GM21381 (cell line): Measurements from ENCODE around the gene IQCH.

Experiments used
- ATAC-seq: cut with Tn5 transposase; IDR thresholded peaks from one replicate; pipeline ENCODE4 v1.9.1; 2021; ENCODE audit warnings: mild to moderate bottlenecking, moderate library complexity; ENCODE audit not compliant: unreplicated experiment

Gene IQCH

DNA sequence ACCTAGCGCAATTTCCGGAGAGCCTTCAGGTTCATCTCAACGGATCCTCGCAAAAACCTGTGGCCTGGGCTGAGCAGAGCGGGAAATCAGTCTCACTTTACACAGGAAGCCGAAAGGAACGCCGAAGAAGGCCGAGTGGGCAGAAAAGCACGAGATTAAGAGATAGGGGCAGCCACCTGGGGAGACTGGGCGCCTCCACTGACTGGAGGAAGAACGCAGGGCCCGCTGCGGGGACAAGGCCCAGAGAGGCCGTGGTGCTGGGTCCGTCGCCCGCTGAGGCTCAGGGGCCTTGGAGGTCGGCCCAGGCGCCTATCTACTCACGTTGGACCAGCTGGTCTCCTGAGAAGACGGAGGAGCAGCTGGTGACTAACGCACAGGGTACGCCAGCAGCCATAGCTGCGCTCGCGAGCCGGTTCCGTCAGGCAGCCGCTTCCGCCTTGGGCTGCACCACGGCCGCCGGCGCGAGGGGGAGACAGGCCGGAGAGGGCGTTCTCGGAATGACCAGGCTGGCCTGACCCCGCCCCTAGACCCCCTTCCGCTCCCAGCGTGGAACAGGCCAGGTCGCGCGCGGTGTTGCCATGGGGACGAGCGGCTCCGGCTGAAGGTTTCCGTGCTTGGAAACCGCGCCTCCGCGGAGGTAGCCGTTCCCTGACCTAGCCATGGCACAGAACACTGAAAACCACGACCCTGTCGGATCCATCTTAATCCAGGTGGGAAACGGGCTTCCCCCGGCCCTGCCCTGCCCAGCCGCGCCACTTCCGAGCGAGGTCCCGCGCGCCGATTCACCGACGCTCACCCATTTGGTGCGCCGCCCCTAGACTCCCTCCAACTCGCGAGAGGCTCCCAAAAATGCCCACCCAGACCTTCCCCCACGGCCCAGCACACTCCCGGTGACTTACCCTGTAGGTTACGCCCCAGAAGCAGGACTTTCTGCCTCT lies at the start of gene IQCH, which contains the start of gene AAGAB:
Gene IQCH, plus strand, starts transcription at position 549 of the 938 bp plus-strand sequence. Its CDS starts 111 bp downstream, at position 660.
Gene AAGAB, minus strand, starts transcription at position 424 of the 938 bp plus-strand sequence. Its CDS starts 30 bp downstream, at position 394.
- peak; percentile 92 for ATAC-seq

DNA sequence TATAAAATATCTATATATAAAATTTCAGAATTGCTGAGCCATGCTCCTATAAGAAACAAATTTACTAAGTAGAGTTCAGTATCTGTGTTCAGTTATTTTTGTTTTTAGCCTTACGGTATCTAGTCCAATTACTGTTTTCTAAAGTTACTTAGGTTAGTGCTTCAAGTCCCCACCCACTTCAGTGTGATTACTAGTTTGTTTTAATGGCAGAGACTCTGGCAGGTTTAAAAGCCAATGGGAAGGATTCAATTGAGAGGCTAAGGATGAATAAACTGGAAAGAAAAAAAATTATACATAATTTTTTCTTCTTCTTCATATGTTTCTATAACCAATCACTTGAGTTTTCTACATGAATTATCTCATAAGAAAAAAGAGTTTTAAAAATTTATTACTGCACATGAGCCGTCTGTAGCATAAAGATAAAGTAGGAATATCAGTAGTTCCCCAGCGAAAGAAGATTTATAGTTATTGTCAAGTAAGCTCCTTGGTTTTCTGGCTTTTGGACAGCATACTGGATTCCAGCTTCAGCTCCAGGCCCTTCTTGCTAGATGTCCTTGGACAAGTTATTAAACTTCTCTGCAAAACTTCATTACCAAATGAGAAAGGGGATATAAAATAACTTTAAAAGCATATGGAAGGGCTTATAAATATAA lies 46.9 kb upstream of the IQCH start:
- ATAC-seq: no peak

DNA sequence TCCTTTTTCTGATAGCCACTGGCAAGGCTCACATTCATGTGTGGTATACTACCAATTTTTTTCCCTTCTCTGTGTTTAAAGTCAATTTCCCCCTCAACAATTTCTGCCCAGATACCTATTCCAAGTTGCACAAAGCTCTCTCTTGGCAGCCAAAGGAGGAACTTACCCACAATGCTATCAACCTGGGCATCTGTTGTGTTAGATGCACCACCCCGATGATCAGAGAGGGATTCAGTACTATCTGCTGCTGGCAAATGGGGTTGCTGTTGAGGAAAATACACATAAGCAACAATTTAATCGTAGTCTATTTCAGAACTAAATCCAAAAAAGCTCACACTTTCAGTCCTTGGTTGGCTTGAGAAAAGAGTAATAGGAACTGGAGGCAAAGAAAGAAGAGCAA lies 46.2 kb upstream of the IQCH start:
- no peak for ATAC-seq

DNA sequence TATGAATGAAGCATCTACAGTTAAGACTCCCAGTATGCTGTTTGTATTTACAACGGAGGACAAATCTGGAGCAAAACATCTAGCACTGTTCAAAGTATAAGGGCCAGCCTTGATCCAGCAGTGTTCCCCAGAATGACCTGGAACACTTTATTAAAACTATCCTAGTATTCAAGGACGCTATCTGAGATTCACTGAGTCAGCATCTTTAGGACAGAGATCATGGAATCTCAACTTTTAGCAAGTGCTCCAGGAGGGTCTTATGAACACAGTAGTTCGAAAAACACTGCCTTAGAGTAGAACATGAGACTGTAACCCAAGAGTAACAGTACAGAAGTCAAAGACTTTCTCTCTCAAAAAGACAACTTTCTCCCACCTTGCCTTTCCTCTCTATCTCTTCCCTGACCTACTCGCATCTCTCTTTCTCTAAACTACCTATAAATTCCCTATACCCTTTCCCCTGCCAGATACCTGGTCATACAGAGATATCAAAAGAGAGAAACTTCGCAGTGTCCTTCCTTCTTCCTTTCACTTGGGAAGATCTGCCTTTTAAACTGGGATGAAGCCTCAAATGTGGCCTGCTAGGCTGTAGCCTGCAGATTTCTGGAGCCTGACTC lies 43.9 kb upstream of the IQCH start:
- no peak for ATAC-seq

DNA sequence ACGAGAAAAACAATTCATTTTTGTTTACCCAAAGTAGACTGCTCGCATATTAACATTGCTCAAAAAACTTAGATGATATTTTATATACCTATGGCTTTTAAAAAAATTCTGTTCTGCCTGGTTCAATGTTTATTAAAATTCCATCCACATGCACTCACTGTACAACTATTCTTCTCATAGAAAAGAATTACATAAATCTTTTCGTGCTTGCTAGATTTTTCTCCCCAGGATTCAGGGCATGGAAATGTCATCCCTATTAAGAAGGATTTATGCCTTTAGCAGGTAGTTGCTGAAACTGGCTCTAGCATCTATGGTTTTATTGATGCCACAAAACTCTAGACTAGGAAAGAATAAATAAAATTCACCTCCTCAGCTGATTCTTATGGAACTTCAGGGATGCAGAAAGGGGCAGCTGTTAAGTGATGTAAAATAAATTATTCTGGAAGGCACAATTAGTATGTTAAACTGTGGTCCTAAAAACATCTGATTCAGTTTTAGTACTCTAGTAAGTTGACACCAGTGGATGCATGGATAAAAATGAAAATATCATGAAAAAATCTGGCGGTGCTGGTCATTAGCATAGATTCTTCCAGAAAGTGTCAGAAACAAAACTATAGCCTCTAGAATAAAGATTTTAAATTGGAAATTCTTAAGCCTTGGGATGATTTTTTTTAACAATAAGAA lies 41.8 kb upstream of the IQCH start:
- no peak for ATAC-seq

DNA sequence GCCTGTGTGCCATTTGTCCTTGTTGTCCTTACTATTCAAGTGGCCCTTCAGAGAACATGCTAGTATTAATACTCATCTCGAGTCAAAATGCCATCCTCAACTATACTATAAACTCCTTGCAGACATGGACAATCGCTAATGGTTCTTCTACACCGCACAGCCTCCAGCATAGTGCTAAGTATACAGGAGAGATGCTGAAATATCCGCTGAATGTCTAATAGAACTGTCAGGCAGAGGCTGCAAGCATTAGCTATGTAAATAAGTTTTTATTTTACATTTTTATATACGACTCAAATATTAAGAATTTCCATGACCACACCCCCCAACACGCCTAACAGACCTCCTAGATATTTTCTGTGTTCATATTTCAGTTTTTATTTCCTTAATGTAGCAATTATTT lies 39.5 kb upstream of the IQCH start:
- no peak for ATAC-seq

DNA sequence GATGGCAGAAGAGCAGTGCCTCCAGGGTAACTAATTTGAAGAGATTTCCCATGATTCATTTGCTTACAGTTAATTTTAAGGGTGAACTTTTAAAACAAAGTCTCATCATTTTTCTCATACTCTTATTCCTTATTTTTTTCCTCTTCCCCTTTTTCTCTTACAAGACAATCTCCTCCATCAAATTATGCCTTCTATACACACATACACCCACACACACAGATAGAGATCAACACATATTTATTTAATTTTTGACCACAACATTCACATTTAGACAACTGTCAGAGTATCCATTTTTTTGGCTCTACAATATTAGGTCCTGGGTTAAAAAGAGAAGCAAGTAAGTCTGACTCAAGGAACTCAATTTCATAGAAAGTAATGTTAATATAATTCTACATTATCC lies 37.7 kb upstream of the IQCH start:
- no peak for ATAC-seq

DNA sequence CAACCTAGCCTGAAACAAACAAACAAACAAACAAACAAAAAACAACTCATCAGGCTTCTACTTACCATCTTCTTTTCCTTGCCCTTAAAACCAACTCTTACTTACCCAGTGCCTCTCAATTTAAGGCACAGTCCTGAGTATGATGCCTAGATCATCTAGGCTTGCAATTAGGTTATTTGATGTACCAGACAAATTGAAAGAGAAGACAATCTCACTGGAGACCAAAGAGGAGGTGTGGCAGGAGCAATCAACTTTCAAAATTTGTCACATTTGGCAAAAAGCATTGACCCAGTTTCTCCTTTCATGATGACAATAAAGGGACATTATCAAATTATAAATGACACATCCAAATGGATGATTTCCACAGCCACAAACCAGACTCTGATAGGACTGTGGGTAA lies 36.2 kb upstream of the IQCH start:
- no peak for ATAC-seq

DNA sequence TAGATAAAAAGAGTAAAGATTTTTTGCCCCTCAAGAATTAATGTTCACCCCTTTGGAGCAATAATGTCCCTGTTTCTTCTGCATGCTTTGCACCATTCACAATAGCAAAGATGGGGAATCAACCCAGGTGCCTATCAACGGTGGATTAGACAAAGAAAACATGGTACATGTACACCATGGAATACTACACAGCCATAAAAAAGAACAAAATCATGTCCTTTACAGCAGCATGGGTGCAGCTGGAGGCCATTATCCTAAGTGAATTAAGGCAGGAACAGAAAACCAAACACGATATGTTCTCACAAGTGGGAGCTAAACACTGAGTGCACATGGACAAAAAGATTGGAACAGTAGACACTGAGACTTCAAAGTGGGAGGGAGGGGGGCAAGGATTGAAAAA lies 35.3 kb upstream of the IQCH start:
- no peak for ATAC-seq

DNA sequence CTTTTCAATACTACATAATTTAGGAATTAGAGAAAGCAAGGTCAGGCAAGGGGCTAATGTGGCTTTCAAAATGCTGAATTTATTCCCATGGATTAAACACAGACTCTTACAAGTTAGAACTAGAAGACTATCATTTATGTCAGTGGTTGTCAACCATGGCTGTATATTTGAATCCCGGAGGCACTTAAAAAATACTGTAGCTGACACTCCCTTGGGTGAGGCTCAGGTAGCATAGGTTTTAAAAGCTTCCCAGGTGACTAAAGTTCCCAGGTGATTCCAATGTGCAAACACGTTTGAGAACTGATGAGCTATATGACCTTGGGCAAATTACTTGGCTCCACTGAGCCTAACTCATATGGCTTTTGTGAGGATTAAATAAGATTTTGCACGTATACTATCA lies 29.7 kb upstream of the IQCH start:
- ATAC-seq: no peak

DNA sequence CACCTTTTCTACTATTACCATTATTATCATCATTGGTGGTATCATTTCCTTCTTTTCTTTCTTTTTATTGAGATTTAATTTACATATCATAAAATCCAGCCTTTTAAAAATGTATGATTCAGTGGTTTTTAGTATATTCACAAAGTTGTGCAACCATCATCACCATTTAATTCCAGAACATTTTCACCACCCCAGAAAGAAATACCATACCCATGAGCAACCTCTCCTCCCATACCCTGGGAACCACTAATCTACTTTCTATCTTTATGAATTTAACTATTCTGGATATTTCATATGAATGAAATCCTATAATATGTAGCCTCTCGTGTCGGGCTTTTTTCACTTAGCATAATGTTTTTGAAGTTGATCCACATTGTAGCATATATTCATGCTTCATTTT lies 29.2 kb upstream of the IQCH start:
- no peak for ATAC-seq

DNA sequence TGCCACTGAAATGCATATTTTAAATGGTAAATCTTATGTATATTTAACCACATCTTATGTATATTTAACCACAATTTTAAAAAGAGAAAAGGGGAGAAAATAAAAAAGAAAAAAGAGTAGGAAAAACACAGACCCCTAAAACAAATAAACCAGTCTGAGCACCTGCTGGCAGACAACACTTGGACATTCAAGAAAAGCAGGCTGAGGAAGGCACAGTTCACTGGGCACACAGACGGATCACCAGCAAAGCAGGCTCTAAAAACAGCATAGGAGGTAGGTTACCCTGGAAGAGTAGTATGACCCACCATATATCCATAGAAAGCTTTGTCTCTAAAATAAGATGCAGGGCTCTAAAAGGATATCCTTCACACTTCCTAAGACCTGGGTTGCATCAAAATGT lies 27.2 kb upstream of the IQCH start:
- no peak for ATAC-seq

DNA sequence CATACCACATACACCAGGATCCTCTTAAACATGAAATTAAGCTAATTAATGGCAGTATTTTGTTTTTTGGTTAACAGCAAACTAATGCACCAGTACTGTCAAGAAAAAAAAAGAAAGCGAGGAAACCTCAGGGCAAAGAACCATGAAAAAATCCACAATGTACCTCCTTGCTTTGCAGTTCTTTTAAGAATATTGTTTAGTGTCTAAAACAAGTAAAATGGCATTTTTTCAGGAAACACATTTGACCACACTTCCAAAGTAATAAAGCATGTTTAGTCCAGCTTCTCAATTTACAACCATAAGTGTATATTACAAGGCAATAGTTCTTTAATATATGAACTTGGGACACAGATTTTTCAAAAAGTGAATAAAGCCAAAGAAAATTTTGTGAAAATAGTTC lies 26.7 kb upstream of the IQCH start:
- ATAC-seq: no peak

DNA sequence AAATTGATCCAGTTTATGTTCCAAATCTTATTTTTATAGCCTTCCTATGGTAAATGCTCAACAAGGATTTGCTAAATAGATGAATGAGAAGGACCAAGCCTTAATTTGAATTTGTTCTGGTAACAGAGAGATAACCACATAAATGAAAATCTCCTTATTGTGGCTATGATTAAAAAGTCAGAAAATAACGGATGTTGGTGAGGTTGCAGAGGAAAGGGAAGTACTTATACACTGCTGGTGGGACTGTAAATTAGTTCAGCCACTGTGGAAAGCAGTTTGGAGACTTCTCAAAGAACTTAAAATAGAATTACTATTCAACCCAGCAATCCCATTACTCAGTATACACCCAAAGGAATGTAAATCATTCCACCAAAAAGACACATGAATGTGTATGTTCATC lies 26.3 kb upstream of the IQCH start:
- no peak for ATAC-seq

DNA sequence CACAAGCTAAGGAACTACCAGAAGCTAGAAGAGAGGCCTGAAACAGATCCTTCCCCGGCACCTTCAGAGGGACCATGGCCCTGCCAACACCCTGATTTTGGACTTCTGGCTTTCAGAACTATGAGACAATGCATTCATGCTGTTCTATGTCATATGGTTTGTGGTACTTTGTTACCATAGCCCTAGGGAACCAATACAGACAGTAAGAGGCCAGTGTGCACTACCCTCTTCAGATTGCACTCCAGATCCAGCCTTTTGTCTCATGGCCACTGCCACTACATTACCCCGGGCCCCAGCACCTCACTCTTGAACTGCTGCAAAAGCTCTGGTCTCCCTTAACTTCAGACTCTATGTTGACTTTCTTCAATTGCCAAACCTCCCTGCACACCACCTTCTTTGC lies 24.1 kb upstream of the IQCH start:
- no peak for ATAC-seq

DNA sequence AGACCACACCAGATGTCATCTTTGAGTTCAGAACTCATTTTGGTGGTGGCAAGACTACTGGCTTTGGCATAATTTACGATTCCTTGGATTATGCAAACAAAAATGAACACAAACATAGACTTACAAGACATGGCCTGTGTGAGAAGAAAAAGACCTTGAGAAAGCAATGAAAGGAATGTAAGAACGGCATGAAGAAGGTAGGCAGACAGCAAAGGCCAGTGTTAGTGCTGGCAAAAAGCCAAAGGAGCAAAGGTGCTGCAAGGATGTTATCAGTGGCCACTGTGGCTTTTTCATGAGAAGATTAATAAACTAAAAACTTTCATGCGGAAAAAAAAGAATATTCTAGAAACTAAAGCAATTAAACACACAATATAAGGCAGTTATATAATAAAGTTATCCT lies 22.0 kb upstream of the IQCH start:
- no peak for ATAC-seq

DNA sequence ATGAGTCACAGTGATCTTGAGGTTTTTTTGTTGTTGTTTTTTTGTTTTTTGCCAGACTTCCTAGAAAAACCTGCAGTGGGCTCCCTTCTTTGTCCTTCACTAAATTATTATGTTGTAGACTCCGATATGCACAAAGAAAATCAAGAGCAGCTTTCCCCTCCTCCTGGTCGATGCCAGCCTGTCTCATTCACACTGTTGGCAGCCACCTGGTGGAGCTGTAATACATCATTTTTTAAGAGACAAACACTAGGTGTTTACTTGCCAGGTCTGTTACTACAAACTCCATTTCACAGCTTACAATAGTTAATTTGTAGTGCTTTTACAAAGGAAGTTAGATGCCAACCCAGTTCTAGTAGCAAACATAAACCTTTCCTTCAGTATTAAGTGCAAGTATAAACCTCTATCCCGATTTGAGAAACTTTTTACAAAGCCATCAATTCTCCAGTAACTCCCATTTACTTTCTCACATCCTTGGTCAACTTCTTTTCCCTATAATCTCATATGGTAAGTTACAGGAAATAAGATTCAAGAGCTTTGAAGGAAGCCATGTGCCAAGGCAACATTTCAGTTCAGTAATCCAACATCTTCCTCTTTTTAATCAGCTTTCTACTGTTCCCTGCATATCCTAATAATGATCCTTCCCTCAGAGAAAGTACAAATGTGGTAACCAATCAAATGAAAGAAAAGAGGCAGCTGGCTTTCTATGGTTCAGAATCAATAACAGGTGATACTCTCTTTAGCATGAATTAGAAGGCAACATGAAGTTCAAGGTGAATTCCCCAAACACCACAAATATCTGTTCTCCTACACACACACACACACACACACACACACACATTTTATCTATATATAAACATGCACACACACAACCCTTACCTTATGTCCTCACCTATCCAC lies 14.1 kb upstream of the IQCH start:
- no peak for ATAC-seq

DNA sequence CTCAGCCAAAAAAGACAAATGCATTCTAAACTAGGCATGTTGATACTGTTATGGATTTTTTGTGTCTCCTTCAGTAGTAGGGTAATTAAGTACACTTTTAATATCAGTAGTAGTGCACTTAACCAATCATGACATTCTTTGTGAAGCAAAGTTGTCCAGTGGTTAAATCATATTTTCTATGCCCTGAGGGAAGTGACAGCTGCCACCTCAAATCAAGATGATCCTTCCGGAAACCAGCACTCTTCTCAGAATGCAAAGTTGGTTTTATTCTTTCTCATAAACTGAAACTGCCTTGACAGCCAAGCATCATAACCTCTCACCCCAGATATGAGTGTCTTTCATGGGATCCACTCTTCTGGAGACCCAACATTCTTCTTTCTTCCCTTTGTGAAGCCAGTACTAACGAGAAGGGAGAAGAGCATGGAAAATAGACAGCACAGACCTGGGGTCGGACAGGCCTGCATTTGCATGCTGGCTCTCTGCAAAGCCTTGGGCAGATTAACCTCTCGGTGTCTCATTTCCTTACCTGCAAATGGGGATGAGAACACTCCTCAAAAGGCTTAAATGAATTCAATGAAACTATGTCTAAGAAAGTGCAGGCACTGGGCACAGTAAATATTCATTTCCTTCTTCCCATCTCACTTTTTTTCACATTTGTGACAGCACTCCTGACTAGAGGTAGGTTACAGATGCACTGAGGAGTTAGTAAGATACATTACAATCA lies 13.3 kb upstream of the IQCH start:
- peak; percentile 81 for ATAC-seq

DNA sequence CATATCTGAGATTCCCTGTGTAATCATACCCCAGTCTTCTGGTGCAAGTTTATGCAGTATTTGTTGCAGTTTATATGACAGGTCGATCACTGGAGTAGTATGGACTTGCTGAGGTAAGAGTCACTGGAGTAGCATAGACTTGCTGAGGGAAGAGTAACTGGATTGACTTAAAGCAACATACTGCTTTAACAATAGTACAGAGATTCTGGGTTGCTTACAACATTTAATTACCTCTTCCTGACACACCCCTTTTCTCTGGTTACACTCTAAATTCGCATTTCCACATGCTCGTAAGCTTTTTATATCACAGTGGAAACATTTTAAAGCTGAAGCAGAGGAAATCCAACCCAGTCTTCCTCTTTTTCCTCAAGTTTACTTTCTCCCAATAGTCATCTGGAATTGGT lies 11.9 kb upstream of the IQCH start:
- no peak for ATAC-seq
